K562 (cell line): ENCODE data around the gene MRPL42. TPM values are rescaled to one million over a fixed set of nuclear protein-coding genes. Genes with fewer than 3 reads are reported as not detected.

Experiments used
- BACH1 ChIP-seq: fragments of 200-800 bp; sonication (Bioruptor generic); IDR thresholded peaks from 2 replicates; pipeline ENCODE4 v1.6.1; 2016; ENCODE audit warnings: missing genetic modification characterization, missing compliant biosample characterization
- ELF4 ChIP-seq: fragments of 450-650 bp; formaldehyde crosslinking; IDR thresholded peaks from 2 replicates; pipeline ENCODE4 v1.4.0; 2022; ENCODE audit warnings: missing genetic modification characterization
- EP400 ChIP-seq: fragments of 450-650 bp; IDR thresholded peaks from 2 replicates; pipeline ENCODE4 v1.6.1; 2017; ENCODE audit warnings: antibody characterized with exemption, mild to moderate bottlenecking, moderate library complexity
- ESRRA ChIP-seq: fragments of 450-650 bp; IDR thresholded peaks from 2 replicates; pipeline ENCODE4 v1.6.1; 2014; ENCODE audit warnings: low read depth, mild to moderate bottlenecking, moderate library complexity, borderline replicate concordance
- FIP1L1 ChIP-seq: fragments of 200-400 bp; formaldehyde crosslinking; IDR thresholded peaks from 2 replicates; pipeline ENCODE4 v1.6.1; 2018; ENCODE audit warnings: mild to moderate bottlenecking, low read depth, low read length; ENCODE audit not compliant: poor library complexity, severe bottlenecking
- HDAC2 ChIP-seq: fragments of 450-650 bp; IDR thresholded peaks from 2 replicates; pipeline ENCODE4 v1.6.1; 2016; ENCODE audit warnings: mild to moderate bottlenecking
- HDAC3 ChIP-seq: fragments of 450-650 bp; IDR thresholded peaks from 2 replicates; pipeline ENCODE4 v1.6.1; 2018; ENCODE audit warnings: borderline replicate concordance, mild to moderate bottlenecking, moderate library complexity; ENCODE audit not compliant: partially characterized antibody
- SMARCC2 ChIP-seq: fragments of 450-650 bp; IDR thresholded peaks from 2 replicates; pipeline ENCODE4 v1.6.1; 2017; ENCODE audit warnings: antibody characterized with exemption, moderate library complexity, mild to moderate bottlenecking, low read depth
- SOX6 ChIP-seq: fragments of 450-650 bp; IDR thresholded peaks from 2 replicates; pipeline ENCODE4 v1.6.1; 2014; ENCODE audit warnings: mild to moderate bottlenecking
- ZNF764 ChIP-seq: fragments of 250-450 bp; sonication (Bioruptor Pico); IDR thresholded peaks from 2 replicates; pipeline ENCODE4 v1.4.0; 2020; ENCODE audit warnings: low read depth, mild to moderate bottlenecking, moderate library complexity
- polyA plus RNA-seq, 8 experiments: library from polyadenylated mRNA; depleted of rRNA in 4 of 8; stranded (reverse) in 5 of 8; unstranded in 3 of 8; fragments of >200 nt; fragmentation: Nextera tagmentation in 2 of 8; fragmentation: Illumina TruSeq in 1 of 8; extraction: Ambion mirVana in 2 of 8; extraction: Trizol in 1 of 8; gene quantifications; 2 replicates each; pipeline versions ENCODE4 v1.2.1 to v1.2.3, GENCODE V29; 2011 to 2014; ENCODE audit warnings: inconsistent platforms in 1 of 8, missing spikeins in 1 of 8
- total RNA-seq, 7 experiments: library from RNA; depleted of rRNA in 6 of 7; stranded (reverse); fragments of >200 nt in 6 of 7; fragmentation: Illumina TruSeq in 2 of 7; extraction: Trizol in 2 of 7; gene quantifications; 2 replicates each; pipeline versions ENCODE4 v1.2.1 to v1.2.3, GENCODE V29; 2011 to 2021; ENCODE audit warnings: low replicate concordance in 1 of 7
- TF ChIP-seq, protein P1 (sequence below): IDR thresholded peaks from 3 replicates; pipeline ENCODE4 v1.6.1; 2011; ENCODE audit warnings: borderline replicate concordance, mild to moderate bottlenecking, moderate library complexity; ENCODE audit not compliant: insufficient read length; ENCODE audit errors: extremely low read depth
- TF ChIP-seq, protein P2 (sequence below): fragments of 450-650 bp; conservative IDR thresholded peaks from 2 replicates; pipeline ENCODE4 v1.6.1; 2016; ENCODE audit warnings: missing genetic modification characterization, low read depth, mild to moderate bottlenecking, missing compliant biosample characterization, moderate library complexity
- TF ChIP-seq, protein P3 (sequence below): sonication (generic); formaldehyde crosslinking; IDR thresholded peaks from 2 replicates; pipeline ENCODE4 v1.8.0; 2023; ENCODE audit warnings: mild to moderate bottlenecking, missing genetic modification reagents
- TF ChIP-seq, protein P4 (sequence below): fragments of 250-450 bp; sonication (Bioruptor Pico); IDR thresholded peaks from 2 replicates; pipeline ENCODE4 v1.4.0; 2020; ENCODE audit warnings: mild to moderate bottlenecking, moderate library complexity
- TF ChIP-seq, protein P5 (sequence below): sonication (generic); formaldehyde crosslinking; IDR thresholded peaks from 2 replicates; pipeline ENCODE4 v1.9.0; 2022; ENCODE audit warnings: mild to moderate bottlenecking, missing genetic modification reagents
- TF ChIP-seq, protein P6 (sequence below): sonication (generic); formaldehyde crosslinking; IDR thresholded peaks from 2 replicates; pipeline ENCODE4 v1.8.0; 2022; ENCODE audit warnings: mild to moderate bottlenecking, missing genetic modification reagents

The MRPL42 gene
- total and polyA plus RNA-seq, 9 of the 15 experiments (the other 6 are each of a cell fraction or from before 2014, with no cell fraction given) = 104 to 806 (median 218) TPM

DNA sequence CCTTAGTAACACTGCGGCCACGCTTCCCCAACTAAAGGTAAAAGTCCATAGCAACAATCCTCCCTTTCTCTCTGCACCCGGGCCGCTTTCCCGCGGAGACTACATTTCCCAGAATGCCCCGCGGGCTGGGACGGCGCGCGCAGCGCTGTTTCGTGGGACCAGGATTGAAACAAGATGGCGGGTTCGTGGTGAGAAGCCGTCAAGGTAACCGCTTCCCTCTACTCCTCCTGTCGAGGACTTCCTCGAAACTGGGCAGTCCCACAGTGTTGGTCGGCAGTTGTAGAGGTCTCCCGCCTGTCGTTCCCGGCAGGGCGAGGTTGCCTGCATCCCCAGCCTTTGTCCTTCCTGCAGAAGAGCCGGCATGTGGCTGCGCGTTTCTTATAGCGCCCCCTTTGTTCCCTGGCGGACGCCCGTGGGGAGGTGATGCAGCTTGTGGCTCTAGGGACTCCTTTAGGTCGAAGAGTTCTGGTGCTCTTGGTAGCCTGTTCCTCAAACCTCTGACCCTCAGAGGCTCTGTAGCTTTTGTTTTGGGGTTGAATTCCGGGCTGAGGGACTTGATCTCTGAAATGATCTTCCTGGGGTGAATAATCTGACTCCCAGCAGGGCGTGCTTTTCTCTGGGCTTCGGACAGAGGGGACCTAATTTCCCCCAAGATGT lies at the start of gene MRPL42 (continued):
- TF ChIP-seq, protein P1, sequence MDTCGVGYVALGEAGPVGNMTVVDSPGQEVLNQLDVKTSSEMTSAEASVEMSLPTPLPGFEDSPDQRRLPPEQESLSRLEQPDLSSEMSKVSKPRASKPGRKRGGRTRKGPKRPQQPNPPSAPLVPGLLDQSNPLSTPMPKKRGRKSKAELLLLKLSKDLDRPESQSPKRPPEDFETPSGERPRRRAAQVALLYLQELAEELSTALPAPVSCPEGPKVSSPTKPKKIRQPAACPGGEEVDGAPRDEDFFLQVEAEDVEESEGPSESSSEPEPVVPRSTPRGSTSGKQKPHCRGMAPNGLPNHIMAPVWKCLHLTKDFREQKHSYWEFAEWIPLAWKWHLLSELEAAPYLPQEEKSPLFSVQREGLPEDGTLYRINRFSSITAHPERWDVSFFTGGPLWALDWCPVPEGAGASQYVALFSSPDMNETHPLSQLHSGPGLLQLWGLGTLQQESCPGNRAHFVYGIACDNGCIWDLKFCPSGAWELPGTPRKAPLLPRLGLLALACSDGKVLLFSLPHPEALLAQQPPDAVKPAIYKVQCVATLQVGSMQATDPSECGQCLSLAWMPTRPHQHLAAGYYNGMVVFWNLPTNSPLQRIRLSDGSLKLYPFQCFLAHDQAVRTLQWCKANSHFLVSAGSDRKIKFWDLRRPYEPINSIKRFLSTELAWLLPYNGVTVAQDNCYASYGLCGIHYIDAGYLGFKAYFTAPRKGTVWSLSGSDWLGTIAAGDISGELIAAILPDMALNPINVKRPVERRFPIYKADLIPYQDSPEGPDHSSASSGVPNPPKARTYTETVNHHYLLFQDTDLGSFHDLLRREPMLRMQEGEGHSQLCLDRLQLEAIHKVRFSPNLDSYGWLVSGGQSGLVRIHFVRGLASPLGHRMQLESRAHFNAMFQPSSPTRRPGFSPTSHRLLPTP = no peak
- peak; percentile 50; the same call in 1 of the 2 replicates for TF ChIP-seq SMARCC2
- no peak for TF ChIP-seq FIP1L1
- TF ChIP-seq, protein P2, sequence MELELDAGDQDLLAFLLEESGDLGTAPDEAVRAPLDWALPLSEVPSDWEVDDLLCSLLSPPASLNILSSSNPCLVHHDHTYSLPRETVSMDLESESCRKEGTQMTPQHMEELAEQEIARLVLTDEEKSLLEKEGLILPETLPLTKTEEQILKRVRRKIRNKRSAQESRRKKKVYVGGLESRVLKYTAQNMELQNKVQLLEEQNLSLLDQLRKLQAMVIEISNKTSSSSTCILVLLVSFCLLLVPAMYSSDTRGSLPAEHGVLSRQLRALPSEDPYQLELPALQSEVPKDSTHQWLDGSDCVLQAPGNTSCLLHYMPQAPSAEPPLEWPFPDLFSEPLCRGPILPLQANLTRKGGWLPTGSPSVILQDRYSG (tag) = 0 out of 2 replicates have a peak, but pooled peaks have one; percentile 30
- TF ChIP-seq SOX6 = 0 out of 2 replicates have a peak, but pooled peaks have one; percentile 42
- TF ChIP-seq, protein P3, sequence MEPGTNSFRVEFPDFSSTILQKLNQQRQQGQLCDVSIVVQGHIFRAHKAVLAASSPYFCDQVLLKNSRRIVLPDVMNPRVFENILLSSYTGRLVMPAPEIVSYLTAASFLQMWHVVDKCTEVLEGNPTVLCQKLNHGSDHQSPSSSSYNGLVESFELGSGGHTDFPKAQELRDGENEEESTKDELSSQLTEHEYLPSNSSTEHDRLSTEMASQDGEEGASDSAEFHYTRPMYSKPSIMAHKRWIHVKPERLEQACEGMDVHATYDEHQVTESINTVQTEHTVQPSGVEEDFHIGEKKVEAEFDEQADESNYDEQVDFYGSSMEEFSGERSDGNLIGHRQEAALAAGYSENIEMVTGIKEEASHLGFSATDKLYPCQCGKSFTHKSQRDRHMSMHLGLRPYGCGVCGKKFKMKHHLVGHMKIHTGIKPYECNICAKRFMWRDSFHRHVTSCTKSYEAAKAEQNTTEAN (CRISPR knock-in tag) = no peak
- peak; percentile 20; the same call in 1 of the 2 replicates for TF ChIP-seq BACH1 (tag)
- TF ChIP-seq, protein P4, sequence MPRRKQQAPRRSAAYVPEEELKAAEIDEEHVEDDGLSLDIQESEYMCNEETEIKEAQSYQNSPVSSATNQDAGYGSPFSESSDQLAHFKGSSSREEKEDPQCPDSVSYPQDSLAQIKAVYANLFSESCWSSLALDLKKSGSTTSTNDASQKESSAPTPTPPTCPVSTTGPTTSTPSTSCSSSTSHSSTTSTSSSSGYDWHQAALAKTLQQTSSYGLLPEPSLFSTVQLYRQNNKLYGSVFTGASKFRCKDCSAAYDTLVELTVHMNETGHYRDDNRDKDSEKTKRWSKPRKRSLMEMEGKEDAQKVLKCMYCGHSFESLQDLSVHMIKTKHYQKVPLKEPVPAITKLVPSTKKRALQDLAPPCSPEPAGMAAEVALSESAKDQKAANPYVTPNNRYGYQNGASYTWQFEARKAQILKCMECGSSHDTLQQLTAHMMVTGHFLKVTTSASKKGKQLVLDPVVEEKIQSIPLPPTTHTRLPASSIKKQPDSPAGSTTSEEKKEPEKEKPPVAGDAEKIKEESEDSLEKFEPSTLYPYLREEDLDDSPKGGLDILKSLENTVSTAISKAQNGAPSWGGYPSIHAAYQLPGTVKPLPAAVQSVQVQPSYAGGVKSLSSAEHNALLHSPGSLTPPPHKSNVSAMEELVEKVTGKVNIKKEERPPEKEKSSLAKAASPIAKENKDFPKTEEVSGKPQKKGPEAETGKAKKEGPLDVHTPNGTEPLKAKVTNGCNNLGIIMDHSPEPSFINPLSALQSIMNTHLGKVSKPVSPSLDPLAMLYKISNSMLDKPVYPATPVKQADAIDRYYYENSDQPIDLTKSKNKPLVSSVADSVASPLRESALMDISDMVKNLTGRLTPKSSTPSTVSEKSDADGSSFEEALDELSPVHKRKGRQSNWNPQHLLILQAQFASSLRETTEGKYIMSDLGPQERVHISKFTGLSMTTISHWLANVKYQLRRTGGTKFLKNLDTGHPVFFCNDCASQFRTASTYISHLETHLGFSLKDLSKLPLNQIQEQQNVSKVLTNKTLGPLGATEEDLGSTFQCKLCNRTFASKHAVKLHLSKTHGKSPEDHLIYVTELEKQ (CRISPR knock-in tag) = no peak
- TF ChIP-seq HDAC2 = peak; percentile 97
- TF ChIP-seq ZNF764 = no peak
- TF ChIP-seq, protein P5, sequence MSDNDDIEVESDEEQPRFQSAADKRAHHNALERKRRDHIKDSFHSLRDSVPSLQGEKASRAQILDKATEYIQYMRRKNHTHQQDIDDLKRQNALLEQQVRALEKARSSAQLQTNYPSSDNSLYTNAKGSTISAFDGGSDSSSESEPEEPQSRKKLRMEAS = peak; percentile 98
- no peak for TF ChIP-seq HDAC3
- peak; percentile 74 for TF ChIP-seq ELF4 (CRISPR knock-in tag)
- TF ChIP-seq, protein P6, sequence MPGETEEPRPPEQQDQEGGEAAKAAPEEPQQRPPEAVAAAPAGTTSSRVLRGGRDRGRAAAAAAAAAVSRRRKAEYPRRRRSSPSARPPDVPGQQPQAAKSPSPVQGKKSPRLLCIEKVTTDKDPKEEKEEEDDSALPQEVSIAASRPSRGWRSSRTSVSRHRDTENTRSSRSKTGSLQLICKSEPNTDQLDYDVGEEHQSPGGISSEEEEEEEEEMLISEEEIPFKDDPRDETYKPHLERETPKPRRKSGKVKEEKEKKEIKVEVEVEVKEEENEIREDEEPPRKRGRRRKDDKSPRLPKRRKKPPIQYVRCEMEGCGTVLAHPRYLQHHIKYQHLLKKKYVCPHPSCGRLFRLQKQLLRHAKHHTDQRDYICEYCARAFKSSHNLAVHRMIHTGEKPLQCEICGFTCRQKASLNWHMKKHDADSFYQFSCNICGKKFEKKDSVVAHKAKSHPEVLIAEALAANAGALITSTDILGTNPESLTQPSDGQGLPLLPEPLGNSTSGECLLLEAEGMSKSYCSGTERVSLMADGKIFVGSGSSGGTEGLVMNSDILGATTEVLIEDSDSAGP (CRISPR knock-in tag) = no peak
- peak; percentile 77 for TF ChIP-seq ESRRA
- TF ChIP-seq EP400 = peak; percentile 100
